ENCODE data around the gene METTL6.
"Not testable (repeated sequence)": the region's sequence is repeated elsewhere in the genome, so short reads cannot be mapped to it uniquely, and the experiment has no call there.

The METTL6 gene

GRCh38 chr3:15427182-15427880 lies at the start of gene METTL6, which contains the start of gene EAF1:
Gene METTL6 (minus strand): TSS chr3:15427544. CDS start chr3:15426511, 1,033 bp downstream.
Gene EAF1 (plus strand): TSS chr3:15427598. CDS start chr3:15427780, 182 bp downstream.
- peak; percentile 79 to 88 (median 79) for DNase-seq (ENCODE audit: low read depth in 3 of 3)

- no peak for DNase-seq (ENCODE audit: low read depth in 3 of 3)
Observed at GRCh38 chr3:15476378-15476777, 49.0 kb upstream of the METTL6 start.

GRCh38 chr3:15475161-15475560 lies 47.8 kb upstream of the METTL6 start:
- no peak for DNase-seq (ENCODE audit: low read depth in 3 of 3)

GRCh38 chr3:15471861-15472260 lies 44.5 kb upstream of the METTL6 start:
- no peak for DNase-seq (ENCODE audit: low read depth in 3 of 3)

- DNase-seq (ENCODE audit: low read depth in 3 of 3): no peak
Observed at GRCh38 chr3:15470849-15471248, 43.5 kb upstream of the METTL6 start.

GRCh38 chr3:15470261-15470660 lies 42.9 kb upstream of the METTL6 start:
- DNase-seq (ENCODE audit: low read depth in 3 of 3): no peak

GRCh38 chr3:15467227-15468181 lies 40.2 kb upstream of the METTL6 start:
- DNase-seq (ENCODE audit: low read depth in 3 of 3): no peak

GRCh38 chr3:15465876-15466585 lies 38.7 kb upstream of the METTL6 start:
- DNase-seq (ENCODE audit: low read depth in 3 of 3): no peak

GRCh38 chr3:15462451-15462850 lies 35.1 kb upstream of the METTL6 start:
- DNase-seq (ENCODE audit: low read depth in 3 of 3): no peak

- no peak for DNase-seq (ENCODE audit: low read depth in 3 of 3)
Observed at GRCh38 chr3:15460891-15461531, 33.7 kb upstream of the METTL6 start.

- DNase-seq (ENCODE audit: low read depth in 3 of 3): no peak
Observed at GRCh38 chr3:15458212-15458780, 31.0 kb upstream of the METTL6 start.

GRCh38 chr3:15456915-15457314 lies 29.6 kb upstream of the METTL6 start:
- not testable (repeated sequence) for DNase-seq (ENCODE audit: low read depth in 3 of 3)

- DNase-seq (ENCODE audit: low read depth in 3 of 3): no peak
Observed at GRCh38 chr3:15456321-15456720, 29.0 kb upstream of the METTL6 start.

GRCh38 chr3:15455756-15456155 lies 28.4 kb upstream of the METTL6 start:
- DNase-seq (ENCODE audit: low read depth in 3 of 3): no peak

- DNase-seq (ENCODE audit: low read depth in 3 of 3): no peak
Observed at GRCh38 chr3:15454965-15455364, 27.6 kb upstream of the METTL6 start.

GRCh38 chr3:15453991-15454625 lies 26.8 kb upstream of the METTL6 start:
- DNase-seq (ENCODE audit: low read depth in 3 of 3): no peak

- DNase-seq (ENCODE audit: low read depth in 3 of 3): no peak
Observed at GRCh38 chr3:15453501-15453900, 26.2 kb upstream of the METTL6 start.

- no peak for DNase-seq (ENCODE audit: low read depth in 3 of 3)
Observed at GRCh38 chr3:15452961-15453360, 25.6 kb upstream of the METTL6 start.

- no peak for DNase-seq (ENCODE audit: low read depth in 3 of 3)
Observed at GRCh38 chr3:15452156-15452555, 24.8 kb upstream of the METTL6 start.

- DNase-seq (ENCODE audit: low read depth in 3 of 3): no peak
Observed at GRCh38 chr3:15451216-15452113, 24.1 kb upstream of the METTL6 start.

Data from stimulated activated CD4-positive, alpha-beta T cell treated with anti-CD3 and anti-CD28 coated beads, TNF-alpha, amount 100 ng/mL, for 48 hours (primary cell).